Measurements from ENCODE around the gene ECD.

DNA sequence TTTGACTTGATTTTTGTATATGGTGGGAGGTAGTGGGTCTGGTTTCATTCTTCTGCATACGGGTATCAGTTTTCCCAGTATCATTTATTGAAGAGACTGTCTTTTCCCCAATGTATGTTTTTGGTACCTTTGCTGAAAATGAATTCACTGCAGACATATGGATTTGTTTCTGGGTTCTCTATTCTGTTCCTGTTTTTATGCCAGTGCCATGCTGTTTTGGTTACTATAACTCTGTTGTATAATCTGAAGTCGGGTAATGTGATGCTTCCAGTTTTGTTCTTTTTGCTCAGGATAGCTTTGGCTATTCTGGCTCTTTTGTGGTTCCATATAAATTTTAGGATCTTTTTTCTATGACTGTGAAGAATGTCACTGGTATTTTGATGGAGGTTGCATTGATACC is 836 bp downstream of the ECD start:
- TF ChIP-seq, protein P1, sequence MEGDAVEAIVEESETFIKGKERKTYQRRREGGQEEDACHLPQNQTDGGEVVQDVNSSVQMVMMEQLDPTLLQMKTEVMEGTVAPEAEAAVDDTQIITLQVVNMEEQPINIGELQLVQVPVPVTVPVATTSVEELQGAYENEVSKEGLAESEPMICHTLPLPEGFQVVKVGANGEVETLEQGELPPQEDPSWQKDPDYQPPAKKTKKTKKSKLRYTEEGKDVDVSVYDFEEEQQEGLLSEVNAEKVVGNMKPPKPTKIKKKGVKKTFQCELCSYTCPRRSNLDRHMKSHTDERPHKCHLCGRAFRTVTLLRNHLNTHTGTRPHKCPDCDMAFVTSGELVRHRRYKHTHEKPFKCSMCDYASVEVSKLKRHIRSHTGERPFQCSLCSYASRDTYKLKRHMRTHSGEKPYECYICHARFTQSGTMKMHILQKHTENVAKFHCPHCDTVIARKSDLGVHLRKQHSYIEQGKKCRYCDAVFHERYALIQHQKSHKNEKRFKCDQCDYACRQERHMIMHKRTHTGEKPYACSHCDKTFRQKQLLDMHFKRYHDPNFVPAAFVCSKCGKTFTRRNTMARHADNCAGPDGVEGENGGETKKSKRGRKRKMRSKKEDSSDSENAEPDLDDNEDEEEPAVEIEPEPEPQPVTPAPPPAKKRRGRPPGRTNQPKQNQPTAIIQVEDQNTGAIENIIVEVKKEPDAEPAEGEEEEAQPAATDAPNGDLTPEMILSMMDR (IDR thresholded peaks at IDR 0.05; ENCODE audit: low read depth, low read length): no peak
- no peak for TF ChIP-seq EZH2phosphoT487 (IDR thresholded peaks at IDR 0.05; ENCODE audit: low read depth)

Data from OCI-LY3 (cell line).